LNCAP (cell line): ENCODE results near the gene NPL.

Source experiments
- CTCF ChIP-seq: fragments of 450-650 bp; IDR thresholded peaks from 2 replicates; pipeline ENCODE4 v1.5.1; 2017; ENCODE audit warnings: mild to moderate bottlenecking

Gene NPL

GRCh38 chr1:182789138-182790076 lies at the start of gene NPL:
Gene NPL (plus strand): TSS chr1:182789773. CDS start chr1:182794372, 4,599 bp downstream.
- no peak for TF ChIP-seq CTCF

DNA sequence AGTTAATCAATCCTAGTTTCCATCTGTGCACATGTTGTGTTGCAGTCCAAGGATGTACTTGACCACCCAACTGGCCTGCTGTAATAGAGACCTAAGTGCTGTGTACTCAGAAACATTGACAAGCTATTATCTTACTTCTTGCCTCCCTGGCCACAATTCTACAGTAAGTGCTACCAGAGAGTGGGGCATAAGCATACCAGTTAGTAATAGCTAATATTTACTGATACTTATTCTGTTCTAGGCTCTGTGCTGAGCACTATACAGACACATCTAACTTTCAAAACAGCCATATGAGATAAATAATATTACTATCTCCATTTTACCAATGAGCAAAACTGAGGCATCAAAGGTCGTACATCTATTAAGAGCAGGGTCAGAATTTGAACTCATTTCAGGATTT lies 49.5 kb upstream of the NPL start:
- no peak for TF ChIP-seq CTCF

- TF ChIP-seq CTCF: no peak
Observed at GRCh38 chr1:182742780-182743179, 46.8 kb upstream of the NPL start.

GRCh38 chr1:182752077-182752988 lies 37.2 kb upstream of the NPL start:
- no peak for TF ChIP-seq CTCF

- no peak for TF ChIP-seq CTCF
Observed at GRCh38 chr1:182754087-182754486, 35.5 kb upstream of the NPL start.

DNA sequence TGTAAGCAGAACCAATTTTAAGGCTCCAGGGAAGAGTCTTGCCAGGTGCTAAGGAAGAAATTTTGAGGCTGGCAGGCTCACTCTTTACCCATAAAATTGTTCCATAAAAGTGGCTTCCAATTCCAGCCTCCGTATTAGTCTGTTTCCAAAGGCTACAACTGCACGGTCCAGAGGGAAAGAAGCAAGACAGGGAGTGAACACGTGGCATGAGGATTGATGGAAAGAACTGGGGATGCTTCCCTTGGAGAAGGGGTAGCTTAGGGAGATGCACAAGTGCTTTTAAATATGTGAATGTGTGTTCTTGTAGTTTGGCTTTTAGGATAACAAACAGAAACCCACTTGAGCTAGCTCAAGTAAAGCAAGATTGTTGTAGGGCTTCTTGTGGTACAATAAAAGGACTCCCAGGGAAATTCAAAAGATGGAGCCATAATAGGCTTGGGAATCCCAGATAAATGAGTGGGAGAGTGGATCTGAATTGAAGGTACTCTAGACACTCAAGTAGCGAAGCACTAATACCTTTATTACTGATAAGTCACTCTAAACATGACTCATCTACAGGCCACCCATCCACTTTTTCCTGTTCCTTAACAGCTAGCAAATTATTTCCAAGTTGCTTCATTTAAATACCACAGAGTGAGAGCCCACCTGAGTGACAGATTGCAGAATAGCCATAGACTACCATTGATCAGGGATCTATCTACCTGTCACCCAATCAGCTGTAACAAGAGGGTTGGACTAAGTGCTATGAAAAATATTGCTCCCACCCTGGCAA lies 34.8 kb upstream of the NPL start:
- no peak for TF ChIP-seq CTCF

- no peak for TF ChIP-seq CTCF
Observed at GRCh38 chr1:182755632-182756031, 33.9 kb upstream of the NPL start.
